Measurements from ENCODE around the gene UQCC2.

UQCC2 gene

DNA sequence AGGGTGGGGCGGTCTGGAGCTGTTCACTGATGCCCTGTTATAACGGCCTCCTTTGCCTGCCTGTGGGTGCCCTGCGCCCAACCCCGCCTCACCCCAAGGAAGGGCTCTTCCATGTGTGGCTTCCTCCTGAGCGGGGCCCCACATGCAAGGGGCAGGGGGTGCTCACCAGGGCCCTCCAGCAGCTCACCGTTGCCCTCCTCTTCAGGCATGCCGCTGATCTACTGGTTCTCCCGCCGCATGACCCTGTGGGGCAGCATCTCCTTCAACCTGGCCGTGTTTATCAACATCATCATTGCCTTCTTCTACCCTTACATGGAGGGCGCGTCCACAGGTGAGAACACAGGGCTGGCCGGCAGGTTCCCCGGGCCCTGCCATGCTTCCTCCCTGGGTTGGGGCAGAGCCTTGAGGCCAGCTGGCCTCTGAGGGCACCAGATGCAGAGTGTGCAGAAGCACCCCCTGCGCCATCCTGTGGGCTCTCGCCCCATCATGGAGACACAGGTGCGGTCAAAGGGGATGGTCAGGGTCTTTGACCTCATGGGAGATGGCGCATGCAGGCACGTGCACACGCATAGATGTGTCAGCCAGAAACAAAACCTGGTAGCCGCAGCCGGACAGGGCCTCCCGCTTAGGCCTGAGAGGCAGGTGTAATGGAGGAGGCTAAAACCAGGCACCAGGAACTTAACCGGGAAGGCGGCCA, 22.9 kb downstream of the UQCC2 start:
- no peak for DNase-seq

DNA sequence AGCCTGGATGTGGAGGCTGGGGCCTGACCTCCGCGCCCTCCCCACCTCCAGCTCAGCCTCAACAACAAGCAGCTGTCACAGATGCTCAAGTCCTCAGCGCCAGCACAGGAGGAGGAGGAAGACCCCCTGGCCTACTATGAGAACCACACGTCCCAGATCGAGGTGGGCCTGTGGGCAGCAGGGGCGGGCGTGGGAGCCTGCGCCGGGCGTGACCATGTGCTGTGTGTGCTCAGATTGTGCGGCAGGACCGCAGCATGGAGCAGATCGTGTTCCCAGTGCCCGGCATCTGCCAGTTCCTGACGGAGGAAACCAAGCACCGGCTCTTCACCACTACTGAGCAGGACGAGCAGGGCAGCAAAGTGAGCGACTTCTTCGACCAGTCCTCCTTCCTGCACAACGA, 23.5 kb downstream of the UQCC2 start:
- DNase-seq, result no peak

DNA sequence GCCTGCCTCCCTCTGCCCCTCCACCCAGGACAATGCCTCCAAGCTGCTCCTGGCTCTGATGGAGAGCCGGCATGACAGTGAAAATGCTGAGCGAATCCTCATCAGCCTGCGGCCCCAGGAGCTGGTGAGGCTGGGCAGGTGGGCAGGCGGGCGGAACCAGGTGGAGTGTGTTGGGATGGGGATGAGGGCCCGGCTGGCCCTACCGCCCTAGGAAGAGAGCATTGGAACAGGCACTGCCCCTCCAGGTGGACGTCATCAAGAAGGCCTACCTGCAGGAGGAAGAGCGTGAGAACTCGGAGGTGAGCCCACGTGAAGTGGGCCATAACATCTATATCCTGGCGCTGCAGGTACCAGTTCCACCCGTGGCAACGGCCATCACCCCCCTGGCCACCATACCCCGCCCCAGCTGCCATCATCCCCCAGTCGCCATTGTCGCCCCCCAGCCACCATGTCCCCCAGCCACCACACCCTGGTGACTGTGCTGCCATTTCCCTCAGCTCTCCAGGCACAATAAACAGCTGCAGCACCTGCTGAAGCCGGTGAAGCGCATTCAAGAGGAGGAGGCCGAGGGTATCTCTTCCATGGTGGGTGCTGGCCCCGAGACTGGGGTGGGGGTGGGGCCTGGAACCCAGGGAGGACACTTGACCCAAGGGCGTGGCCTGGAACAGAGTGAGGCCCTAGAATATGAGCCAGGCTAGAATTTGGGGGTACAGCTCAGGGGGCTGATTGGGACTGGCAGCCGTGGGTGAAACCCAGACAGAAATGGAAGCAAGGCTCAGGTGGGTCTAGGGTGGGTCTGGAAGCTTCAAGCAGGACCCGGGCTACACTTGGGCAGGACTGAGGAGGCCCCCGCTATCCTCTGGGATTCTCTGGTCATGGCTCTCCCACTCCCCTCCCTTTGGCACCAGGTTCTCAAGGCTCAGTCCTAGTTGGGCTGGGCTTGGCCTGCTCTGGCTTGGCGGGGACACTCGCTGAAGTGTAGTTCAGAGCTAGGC, 24.2 kb downstream of the UQCC2 start:
- DNase-seq, result no peak

DNA sequence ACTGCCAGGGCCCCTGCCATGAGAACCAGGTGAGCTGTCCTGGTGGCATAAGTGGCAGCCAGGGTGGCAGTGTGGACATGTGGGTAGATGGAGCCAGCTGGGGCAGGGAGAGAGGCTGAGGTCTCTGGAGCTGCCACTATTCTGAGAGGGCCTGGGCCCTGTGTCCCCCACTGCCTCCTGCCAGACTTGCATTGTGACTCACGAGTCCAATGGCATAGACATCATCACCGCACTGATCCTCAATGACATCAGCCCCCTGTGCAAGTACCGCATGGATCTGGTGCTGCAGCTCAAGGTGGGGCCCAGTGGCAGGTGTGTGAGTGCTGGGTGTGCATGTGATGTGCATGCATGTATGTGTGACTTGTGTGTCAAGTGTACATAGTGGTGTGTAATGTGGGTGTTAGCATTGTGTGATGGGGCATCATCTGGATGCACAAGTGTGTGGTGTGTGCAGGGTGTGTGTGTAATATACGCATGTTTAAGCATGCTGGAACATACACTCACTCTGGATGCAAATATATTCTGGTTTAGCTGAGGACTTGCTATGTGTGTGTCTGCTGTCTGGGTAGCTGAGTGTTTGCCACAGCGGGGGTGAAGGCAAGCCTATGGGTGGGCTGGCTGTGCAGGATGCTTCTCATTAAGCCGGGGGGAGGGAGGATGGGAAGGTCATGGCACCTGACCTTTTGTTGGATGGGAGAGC, 25.1 kb downstream of the UQCC2 start:
- DNase-seq, result no peak

DNA sequence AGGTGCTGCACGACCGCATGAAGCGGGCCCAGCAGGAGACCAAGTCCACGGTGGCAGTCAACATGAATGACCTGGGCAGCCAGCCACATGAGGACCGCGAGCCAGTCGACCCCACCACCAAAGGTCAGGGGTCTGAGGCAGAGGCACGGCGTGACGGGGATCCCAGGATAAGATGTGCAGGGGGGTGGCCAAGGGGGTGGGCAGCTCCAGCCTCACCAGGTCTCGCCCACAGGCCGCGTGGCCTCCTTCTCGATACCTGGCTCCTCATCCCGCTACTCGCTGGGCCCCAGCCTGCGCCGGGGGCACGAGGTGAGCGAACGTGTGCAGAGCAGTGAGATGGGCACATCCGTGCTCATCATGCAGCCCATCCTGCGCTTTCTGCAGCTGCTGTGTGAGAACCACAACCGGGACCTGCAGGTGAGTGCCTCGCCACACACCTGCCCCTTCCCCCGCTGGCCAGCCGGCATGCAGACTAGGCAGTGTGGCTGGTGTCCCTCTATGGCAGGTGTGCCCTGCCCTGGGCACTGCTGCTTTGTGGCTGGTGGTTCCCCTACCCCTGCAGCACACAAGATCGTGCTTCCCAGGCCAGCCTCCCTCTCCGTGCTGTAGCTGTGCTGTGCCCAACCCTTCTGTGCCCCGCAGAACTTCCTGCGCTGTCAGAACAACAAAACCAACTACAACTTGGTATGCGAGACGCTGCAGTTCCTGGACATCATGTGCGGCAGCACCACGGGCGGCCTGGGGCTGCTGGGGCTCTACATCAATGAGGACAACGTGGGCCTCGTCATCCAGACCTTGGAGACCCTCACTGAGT, 25.9 kb downstream of the UQCC2 start:
- DNase-seq, result no peak

DNA sequence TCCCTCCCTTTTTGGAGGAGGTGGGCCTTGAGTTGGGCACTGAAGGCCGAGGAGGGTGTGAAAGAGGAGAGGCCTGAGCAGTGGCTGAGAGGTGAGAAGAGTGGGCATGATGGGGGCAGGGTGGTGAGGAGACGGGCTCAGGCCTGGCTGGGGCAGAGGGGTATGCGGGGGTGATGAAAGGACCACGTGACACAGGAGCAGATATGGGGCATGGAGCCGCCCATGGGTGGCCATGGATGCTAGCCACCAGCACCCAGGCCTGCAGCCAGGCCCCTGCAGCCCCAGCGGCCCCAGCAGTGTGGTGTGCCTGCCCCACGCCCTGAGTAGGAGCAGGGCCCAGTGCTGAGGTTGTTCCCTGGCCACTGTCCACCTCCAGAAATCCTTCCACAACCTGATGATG, 26.5 kb downstream of the UQCC2 start:
- no peak for DNase-seq

DNA sequence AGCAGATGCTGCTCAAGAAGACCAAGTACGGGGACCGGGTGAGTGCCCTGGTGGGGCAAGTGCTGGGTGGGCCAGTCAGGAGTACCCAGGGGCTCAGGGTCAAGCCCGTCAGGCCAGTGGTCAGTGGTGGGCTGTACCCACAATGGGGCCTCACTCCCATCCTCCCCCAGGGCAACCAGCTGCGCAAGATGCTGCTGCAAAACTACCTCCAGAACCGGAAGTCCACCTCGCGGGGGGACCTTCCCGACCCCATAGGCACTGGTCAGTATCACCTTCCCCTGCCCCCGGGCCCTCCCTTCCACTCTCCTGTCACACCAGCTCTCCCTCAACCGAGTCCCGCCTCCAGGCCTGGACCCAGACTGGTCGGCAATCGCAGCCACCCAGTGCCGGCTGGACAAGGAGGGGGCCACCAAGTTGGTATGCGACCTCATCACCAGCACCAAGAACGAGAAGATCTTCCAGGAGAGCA, 27.0 kb downstream of the UQCC2 start:
- DNase-seq, result no peak

DNA sequence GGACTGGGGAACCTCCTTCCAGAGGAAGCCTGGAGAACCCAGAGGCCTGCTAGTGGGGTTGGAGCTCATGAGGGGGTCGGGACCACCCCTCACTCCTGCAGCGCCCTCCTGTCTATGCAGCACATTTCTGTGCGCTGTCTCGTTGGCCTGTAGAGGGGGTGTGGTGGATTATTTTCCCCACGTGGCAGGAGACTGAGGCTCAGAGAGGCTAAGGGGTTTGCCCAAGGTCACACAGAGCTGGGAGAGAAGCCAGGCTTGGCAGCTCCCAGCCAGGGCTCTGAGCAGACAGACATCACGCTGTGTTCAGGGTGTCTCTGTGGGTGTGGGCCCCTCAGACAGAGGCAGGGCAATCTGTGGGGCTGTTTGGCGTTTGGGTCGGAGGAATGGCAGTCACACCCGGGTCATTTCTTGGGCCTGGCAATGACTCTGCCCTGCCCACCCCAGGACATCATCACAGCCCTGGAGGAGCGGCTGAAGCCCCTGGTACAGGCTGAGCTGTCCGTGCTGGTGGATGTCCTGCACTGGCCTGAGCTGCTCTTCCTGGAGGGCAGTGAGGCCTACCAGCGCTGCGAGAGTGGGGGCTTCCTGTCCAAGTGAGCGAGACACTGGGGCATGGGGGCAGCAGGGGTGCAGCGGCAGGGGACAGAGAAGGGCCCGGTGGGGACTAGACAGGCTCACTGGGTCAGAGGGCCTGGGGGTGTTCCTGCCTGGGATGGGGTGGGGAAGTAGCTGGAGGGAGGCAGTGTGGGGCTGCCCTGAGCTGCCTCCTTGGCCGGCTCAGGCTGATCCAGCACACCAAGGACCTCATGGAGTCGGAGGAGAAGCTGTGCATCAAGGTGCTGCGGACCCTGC, 27.7 kb downstream of the UQCC2 start:
- DNase-seq, result no peak

DNA sequence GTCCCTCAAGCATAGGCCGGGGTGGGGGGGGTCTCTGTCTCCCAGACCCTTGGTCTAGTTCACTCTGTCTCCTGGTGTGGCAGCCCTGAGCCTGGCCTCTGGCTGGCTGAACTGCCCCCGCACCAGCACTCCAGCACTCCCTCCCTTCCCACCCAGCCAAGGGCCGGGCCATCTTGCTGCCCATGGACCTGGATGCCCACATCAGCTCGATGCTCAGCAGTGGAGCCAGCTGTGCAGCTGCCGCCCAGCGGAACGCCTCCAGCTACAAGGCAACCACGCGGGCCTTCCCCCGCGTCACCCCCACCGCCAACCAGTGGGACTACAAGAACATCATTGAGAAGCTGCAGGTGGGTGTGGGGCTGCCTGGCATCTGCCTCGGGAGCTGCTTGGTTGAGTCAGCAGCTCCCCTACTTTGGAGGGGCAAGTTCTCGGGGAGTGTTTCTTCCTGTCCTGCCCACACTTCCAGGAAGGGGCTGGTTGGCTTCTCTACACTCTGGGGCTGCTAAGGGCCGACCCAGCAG, 28.4 kb downstream of the UQCC2 start:
- no peak for DNase-seq

DNA sequence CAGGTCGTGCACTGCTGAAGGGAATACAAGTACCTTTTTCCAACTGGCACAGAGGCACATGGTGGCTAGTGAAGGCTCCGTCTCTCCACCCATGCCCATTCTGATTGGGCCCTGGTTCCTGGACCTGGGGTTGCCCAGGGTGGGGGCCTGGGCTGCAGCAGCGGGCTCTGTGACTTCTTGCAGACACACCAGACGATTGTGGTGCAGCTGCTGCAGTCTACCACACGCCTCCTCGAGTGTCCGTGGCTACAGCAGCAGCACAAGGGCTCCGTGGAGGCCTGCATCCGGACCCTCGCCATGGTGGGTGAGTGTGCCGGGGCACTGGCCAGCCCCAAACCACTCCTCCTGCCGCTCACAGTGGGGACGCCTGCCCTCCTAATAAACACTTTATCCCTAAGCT, 29.2 kb downstream of the UQCC2 start:
- no peak for DNase-seq

DNA sequence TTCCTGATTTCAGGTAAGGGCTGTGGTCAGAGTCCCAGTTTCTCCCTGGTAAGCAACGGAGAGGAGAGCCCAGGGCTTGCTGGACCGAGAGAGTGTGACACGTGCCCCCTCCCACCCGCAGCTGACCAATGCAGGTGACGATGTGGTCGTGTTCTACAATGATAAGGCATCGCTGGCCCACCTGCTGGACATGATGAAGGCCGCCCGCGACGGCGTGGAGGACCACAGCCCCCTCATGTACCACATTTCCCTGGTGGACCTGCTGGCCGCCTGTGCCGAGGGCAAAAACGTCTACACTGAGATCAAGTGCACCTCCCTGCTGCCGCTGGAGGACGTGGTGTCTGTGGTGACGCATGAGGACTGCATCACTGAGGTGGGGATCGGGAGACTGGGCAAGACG, 31.7 kb downstream of the UQCC2 start:
- DNase-seq, result no peak

DNA sequence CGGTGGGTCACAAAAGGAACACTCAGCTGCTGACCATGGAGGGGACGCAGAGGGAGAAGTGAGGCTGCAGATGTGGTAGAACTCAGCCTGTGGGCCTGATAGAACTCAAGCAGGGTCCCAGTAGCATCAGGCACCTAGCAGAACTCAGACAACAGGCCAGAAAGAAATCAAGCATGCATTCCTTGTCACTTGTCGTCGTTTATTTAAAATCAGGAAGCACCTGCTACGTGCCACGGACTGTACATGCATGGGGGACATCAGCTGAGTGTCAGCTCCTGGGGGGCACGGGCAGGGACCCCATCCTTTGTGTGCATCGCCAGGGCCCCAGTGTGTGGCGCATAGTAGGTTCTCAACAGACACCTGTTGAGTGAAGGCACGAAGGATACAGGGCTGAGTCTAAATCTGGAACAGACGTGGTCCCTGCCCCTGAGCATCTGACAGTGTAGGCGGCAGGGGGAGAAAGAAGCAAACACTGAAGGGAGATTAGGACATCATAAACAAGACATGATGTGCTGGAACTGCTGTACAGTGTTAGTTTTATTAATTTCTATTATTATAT, 32.5 kb downstream of the UQCC2 start:
- DNase-seq, result no peak

DNA sequence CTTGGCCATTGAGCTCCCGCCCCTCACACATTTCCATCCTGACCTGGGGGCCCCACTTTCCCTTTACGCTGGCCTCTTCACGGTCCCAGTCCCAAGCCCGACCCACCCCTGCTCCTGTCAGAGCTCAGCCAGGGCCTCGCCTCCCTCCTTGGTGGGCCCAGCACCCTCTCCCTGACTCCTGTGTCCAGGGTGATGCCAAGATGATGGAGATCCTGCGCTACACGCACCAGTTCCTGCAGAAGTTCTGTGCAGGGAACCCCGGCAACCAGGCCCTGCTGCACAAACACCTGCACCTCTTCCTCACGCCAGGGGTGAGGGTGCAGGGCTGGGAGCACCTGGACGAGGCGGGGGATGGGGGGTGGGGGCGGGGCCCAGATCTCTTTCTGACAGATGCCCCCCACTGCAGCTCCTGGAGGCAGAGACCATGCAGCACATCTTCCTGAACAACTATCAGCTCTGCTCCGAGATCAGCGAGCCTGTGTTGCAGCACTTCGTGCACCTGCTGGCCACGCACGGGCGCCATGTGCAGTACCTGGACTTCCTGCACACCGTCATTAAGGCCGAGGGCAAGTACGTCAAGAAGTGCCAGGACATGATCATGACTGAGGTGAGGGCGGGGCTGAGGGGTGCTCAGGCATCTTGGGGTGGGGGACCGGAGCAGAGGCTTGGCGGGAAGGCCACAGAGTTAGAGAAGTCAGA, 33.1 kb downstream of the UQCC2 start:
- no peak for DNase-seq

DNA sequence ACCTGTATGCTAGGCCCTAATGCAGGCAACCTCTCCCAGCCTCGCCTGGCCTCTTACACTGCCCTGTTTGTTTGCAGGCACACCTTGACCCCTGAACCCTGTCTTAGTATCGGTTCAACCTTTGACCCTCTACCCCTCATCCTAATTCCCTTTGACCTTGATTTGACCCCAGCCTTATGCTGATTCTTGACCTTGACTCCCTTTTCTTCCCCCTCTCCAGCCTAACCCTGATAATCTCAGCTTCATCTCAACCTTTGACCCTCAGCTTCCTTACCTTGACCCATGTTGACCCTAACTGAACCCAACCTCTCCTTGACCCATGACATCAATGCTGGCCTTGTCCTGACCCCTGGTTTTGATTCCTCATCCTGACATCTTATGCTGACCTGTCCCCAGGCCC, 33.8 kb downstream of the UQCC2 start:
- no peak for DNase-seq

DNA sequence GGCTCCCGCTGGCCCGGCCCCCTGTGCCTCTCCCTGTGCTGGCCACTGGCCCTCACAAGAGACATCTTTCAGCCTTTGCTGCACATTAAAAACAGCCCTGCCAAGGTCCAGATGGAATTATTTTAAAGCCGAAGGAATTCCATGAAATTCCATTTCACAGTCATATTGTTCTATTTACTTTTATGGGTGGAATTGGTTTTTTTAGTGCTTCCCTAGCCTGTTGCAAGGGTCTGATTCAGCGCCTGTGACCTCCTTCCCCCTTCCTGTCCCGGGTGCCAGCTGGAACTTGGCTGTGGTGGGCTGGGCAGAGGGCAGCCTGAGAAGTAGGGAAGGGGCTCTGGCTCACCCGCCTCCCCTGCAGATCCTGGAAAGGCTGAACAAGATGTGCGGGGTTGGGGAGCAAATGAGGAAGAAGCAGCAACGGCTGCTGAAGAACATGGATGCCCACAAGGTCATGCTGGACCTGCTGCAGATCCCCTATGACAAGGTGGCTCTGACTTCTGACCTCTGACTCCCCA, 34.3 kb downstream of the UQCC2 start:
- DNase-seq, result no peak

DNA sequence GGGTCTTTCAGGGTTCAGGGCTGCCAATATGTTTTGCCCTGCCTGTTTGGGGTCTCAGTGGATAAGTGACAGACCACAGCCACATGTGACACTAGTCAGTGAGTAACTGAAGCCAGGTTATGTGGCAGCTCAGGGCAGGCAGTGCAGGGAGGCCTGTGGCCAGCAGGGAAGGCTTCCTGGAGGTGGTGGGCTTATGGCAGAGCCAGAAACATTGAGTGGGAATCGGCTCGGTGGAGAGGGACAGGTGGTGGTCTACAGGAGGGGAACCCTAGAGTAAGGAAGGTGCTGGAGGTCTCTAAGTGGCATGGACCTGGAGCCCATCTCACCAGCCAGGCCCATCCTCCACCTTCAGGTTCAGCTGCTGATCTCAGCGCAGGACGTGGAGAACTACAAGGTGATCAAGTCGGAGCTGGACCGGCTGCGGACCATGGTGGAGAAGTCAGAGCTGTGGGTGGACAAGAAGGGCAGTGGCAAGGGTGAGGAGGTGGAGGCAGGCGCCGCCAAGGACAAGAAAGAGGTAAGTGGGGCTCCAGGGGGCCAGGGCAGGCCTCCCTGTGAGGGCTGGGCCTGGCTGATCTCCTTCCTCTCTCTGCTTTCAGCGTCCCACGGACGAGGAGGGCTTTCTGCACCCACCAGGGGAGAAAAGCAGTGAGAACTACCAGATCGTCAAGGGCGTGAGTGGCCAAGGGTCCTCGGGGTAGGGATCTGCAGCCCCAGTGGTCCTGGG, 34.9 kb downstream of the UQCC2 start:
- DNase-seq, result no peak

DNA sequence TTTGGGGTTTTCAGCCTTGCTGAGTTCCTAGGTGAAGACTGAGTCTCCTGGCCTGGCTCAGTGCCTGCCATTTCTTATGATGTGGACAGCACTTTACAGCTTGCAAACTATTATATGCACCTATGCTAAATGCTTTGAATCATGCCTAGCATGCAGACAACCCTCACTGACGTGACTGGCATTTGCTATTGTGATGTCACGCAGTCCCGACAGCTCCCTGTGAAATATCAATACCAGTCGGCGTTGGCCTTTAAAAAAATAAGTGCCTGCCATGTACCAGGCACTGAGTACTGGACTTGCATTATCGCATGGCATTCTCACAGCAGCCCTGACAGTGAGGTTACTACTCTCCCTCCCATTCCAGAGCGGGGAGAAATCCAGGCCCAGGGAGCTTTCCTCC, 35.5 kb downstream of the UQCC2 start:
- DNase-seq, result no peak

DNA sequence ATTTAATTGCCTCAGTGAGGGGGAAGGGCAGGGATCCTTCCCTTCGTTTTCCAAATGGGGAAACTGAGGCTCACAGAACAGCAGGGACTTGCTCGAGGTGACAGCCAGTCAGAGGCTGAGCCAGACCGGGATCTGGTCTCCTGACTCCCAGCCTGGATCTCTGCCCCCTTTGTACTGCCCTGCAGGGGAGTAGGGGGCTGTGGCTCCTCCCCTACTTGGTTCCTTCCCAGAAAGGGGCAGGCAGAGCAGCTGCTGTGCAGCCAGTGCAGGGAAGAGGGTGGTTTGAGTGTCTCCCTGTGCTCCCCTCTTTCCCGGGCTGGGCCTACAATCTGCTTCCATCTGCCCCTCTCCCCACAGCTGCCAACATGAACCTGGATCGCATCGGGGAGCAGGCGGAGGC, 37.6 kb downstream of the UQCC2 start:
- no peak for DNase-seq

DNA sequence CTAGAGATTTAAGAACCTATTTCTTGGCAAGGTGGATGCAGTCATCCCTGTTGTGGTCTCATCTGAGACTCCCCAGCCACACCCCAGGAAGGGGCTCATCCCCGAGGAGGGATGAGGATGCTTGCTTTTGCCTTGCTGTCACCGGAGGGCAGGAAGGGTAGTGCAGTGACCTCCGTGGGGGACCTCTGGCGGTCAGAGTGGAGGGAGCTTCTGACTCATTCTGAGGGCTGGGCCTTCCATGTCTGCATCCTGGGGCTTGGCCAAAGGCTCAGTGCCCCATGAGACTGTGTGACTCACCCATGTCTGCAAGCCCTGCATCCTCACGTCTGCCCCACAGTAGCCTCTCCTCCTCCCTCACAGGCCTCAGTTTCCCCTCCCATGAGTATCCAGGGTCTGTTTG, 38.7 kb downstream of the UQCC2 start:
- no peak for DNase-seq

DNA sequence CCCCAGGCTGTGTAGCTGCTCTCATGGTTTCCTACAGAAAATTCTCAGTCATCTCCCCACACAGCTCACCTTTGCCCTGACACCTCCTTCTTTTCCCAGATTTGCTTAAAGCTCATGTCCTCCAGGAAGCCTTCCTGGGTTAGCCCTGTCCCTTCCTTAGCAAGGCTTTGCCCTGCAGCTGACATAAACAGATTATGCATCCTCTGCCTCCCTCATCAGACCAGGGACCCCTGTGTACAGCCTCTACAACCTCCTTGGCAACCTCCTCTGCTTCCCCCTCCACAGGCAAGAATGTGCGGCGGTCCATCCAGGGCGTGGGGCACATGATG, 39.8 kb downstream of the UQCC2 start:
- no peak for DNase-seq
